Activated T-helper 1 cell treated with Interleukin-2 at 50 U/mL for 16 hours (primary cell): ENCODE data around the gene MYLK.
"Not testable (repeated sequence)": the region's sequence is repeated elsewhere in the genome, so short reads cannot be mapped to it uniquely, and the experiment has no call there.

Source experiments
- DNase-seq: peaks from one replicate; pipeline ENCODE4 v3.0.0-alpha.2; 2020; ENCODE audit warnings: low read depth

The MYLK gene, protein sequence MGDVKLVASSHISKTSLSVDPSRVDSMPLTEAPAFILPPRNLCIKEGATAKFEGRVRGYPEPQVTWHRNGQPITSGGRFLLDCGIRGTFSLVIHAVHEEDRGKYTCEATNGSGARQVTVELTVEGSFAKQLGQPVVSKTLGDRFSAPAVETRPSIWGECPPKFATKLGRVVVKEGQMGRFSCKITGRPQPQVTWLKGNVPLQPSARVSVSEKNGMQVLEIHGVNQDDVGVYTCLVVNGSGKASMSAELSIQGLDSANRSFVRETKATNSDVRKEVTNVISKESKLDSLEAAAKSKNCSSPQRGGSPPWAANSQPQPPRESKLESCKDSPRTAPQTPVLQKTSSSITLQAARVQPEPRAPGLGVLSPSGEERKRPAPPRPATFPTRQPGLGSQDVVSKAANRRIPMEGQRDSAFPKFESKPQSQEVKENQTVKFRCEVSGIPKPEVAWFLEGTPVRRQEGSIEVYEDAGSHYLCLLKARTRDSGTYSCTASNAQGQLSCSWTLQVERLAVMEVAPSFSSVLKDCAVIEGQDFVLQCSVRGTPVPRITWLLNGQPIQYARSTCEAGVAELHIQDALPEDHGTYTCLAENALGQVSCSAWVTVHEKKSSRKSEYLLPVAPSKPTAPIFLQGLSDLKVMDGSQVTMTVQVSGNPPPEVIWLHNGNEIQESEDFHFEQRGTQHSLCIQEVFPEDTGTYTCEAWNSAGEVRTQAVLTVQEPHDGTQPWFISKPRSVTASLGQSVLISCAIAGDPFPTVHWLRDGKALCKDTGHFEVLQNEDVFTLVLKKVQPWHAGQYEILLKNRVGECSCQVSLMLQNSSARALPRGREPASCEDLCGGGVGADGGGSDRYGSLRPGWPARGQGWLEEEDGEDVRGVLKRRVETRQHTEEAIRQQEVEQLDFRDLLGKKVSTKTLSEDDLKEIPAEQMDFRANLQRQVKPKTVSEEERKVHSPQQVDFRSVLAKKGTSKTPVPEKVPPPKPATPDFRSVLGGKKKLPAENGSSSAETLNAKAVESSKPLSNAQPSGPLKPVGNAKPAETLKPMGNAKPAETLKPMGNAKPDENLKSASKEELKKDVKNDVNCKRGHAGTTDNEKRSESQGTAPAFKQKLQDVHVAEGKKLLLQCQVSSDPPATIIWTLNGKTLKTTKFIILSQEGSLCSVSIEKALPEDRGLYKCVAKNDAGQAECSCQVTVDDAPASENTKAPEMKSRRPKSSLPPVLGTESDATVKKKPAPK (N-terminal part only)

DNA sequence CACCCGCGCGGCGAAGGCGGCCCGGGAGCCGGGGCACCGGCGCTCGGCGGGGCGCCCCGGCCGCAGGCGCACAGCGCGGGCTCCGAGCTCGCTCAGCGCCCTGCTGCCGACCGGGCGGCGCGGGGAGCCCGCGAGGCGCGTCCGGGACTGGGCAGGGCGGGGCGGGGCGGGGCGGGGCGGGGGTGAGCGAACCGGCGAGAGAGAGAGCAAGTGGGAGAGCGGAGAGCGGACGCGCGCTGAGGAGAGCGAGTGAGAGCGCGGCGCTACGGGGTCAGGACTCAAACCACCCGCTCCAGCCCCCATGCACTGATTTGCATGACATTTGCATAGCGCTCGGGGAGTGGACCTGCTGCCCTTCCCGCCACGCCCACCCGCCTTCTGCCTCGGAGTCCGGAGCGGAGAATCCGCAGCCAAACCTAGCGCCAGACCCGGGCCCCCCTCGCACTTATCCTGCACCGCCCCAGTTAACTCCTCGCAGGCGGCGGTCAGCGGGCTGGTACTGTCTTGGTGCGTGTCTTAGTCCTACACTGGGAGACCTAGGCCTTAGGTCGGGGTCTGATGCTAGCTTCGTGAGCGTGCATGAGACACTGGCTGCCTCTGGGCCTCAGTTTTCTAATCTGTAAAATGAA is at the start of gene MYLK:
MYLK (minus strand) TSS at position 130 of the 629 bp plus-strand sequence. CDS start 90,491 bp downstream, outside the sequence.
- DNase-seq = no peak

DNA sequence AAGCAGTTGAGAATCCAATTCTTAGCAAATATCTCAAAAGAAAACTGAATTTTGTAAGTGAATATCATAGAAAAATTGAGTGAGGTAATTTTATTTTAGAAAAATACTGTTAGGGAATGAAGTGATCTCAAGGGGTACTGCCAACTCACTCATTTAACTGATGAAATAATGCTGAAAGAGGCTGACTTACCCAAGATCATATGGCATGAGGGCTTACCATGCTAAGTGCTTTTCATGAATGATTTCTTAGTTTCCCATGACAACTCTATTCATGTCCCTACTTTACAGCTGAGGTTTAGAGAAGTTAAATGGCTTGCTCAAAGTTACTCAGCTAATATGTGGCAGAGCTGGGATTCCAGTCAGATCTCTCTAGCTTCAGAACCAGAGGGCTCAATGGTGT is 46.3 kb upstream of the MYLK start:
- DNase-seq = no peak

DNA sequence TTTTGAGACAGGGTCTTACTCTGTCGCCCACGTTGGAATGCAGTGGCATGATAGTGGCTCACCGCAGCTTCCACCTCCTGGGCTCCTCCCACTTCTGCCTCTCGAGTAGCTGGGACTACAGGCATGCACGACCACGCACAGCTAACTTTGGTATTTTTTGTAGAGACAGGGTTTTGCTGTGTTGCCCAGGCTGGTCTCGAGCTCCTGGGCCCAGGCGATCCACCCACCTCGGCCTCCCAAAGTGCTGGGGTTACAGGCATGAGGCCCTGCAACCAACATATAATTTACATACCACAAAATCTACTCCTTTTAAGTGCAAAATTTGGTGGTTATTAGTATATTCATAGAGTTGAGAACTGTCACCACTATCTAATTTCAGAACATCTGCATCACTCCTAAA is 45.2 kb upstream of the MYLK start:
- DNase-seq = no peak

DNA sequence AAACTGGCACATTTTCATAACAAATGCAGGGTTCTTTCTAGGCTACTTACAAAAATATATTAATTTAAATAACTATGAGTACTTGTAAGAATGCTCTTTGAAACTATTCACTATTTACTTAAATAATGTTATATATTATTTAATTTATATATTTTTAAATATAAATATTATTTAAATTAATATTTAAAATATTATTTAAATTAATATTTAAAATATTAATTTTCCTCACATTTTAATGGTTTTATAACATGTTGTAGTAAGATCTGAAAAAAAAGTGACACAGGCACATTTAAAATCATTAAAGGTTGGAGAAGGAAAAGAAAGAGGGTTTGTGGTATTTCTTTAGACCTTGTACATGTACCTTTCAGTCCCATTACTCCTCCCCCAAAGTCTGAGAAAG is 42.3 kb upstream of the MYLK start:
- DNase-seq = no peak

DNA sequence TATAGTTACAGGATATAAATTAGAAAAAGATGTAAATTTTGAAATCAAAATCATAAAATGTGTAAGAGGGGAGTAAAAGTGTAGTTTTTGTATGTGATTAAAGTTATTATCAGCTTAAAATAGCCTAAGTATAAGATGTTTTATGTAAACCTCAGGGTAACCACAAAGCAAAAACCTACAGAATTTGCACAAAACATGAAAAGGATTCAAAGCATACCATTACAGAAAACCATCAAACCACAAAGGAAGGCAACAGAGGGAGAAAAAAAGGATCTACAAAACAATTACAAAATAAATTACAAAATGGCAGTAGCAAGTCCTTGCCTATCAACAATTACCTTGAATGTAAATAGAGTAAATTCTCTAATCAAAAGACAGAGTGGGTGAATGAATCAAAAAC is 36.7 kb upstream of the MYLK start:
- no peak for DNase-seq

DNA sequence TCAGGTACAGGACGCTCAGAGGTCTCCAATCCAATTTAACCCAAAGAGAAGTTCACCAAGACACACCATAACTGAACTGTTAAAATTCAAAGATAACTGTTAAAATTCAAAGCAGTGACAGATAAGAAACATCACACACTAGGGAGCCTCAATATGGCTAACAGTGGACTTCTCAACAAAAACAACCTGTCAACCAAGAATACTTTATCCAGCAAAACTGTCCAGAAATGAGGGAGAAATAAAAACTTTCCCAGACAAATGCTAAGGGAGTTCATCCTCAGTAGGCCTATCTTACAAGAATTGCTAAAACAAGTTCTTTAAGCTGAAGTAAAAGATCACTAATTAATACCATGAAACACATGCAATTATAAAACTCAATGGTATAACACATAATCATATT is 36.3 kb upstream of the MYLK start:
- no peak for DNase-seq

DNA sequence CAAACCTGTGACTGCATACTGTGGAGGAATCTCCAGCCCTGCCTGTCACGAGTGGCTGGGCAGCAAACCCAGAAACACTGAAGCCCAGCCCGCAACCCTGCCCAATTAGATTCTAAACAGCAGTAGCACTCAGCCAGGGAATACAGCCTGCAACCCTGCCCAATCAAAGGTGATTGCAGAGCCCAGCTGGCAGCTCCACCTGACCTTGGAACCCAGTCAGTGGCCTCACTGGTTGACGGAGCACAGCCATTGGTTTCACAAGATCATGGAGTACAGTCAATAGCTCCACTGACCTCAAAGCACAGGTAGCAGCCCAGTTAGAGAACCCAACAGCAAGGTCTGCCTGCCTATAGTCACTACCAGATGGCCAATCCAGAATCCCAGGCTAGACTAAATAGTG is 35.2 kb upstream of the MYLK start:
- DNase-seq = no peak

DNA sequence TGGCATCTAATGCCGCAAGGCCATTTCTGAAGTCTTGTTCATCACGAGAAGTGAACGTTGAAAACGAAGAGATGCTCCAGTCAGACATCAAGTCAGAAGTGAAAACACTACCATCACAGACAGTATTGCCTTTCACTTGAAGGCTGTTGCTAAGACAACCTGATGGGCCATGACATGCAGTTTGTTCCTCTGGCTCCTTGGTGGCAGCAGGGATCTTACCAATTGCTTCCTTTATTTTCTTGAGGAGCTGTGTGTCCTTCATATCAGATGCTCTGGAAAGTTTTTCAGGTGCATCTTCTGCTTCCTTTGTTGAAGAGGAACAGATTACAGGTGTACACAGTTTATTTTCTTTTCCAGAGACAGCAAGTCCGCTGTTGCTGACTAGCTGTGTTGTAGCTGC is 30.7 kb upstream of the MYLK start:
- no peak for DNase-seq

DNA sequence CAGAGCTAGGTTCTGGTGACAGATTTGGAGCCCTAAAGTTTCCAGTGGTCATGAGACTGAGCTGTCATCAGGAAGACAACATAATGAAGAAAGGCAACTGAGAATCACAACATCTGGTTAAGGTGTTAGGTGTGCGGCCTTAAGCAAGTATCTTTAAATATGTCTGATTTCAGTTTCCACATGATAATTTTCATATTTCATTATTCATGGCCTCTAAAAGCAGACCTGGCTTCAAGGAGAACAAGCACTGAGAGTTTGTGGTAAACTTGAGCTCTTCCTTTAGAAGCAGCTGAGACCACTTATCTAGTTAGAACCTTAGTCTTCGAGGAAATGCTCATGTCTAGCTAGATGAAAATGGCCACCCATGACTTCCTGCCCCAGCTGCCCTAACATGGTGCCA is 25.7 kb upstream of the MYLK start:
- DNase-seq = no peak

DNA sequence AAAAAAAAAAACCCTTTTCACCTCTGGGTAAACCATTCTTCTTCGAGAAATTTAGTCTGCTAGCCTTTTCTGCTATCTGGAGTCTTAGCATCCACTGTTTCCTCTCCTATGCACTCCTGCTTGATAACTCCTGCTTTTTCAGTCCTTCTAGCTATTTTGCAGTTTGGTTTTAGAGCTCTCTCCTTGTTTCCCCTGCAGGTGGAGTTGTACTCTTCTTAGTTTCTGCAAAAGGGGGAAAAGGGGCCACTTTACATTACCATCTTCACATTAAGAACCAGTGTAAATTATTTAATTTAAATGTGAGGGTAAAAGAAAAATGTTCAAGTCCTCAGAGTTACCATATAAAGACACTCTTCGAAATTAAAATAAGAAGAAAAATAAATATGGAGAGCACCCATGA is 23.6 kb upstream of the MYLK start:
- DNase-seq = no peak

DNA sequence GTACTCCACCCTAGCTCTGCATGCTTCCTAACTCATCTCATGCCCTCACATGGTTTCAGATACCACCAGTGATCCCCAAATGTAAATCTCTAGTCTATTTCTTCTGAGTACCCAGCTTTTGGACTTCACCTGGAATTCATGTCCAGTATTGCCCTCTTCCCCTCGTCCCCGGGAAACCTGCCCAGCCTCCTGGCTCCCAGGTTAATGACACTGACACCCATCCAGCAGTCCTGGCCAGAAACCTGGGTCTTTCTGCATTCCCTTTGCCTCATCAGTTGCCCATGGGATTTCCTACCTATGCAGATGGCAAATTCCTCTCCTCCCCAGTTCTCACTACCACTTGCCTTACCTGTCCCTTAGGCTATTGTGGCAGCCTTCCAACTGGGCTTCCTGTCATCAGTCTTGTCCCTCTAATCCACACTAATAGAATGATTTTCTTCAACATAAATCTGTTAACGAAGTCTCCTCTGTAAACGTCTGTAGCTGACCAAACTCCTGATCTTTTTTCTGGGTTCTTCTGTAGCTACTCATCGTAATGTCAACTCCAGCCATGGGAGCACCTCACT is 15.3 kb upstream of the MYLK start:
- no peak for DNase-seq

DNA sequence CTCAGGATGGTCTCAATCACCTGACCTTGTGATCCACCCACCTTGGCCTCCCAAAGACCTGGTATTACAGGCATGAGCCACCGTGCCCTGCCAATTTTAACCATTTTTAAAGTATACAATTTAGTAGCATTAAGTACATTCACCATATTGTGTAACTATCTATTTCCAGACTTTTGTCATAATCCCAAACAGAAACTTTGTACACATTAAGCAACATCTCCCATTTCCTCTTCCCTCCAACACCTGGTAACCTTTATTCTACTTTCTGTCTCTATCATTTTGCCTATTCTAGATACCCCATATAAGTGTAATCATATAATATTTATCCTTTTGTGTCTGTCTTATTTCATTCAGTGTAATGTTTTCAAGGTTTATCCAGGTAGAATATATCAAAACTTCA is 8.9 kb upstream of the MYLK start:
- no peak for DNase-seq

DNA sequence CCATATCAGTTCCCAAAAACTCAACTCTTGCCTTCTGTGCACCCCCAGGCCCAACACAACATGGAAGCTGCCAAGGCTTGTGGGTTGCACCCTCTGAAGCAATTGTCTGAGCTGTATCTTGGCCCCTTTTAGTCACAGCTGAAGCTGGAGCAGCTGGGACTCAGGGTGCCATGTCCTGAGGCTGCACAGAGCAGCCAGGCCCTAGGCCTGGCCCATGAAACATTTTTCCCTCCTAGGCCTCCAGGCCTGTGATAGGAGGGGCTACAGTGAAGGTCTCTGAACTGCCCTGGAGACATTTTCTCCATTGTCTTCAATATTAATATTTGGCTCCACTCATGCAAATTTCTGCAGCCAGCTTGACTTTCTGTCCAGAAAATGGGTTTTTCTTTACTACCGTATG is 8.1 kb upstream of the MYLK start:
- DNase-seq = no peak

DNA sequence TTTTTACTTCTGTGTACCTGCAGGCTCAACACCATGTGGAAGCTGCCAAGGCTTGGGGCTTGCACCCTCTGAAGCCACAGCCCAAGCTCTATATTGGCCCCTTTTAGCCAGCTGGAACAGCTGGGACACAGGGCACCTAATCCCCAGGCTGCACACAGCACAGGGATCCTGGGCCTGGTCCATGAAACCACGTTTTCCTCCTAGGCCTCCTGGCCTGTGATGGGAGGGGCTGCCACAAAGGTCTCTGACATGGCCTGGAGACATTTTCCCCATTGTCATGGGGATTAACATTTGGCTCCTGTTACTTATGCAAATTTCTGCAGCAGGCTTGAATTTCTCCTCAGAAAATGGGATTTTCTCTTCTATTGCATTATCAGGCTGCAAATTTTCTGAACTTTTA is 6.9 kb upstream of the MYLK start:
- not testable (repeated sequence) for DNase-seq

DNA sequence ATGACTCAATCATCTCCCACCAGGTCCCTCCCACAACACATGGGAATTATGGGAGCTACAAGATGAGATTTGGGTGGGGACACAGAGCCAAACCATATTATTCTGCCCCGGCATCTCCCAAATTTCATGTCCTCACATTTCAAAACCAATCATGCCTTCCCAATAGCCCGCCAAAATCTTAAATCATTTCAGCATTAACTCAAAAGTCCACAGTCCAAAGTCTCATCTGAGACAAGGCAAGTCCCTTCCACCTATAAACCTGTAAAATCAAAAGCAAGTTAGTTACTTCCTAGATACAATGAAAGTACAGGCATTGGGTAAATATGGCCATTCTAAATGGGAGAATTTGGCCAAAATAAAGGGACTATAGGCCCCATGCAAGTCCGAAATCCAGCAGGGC is 6.0 kb upstream of the MYLK start:
- not testable (repeated sequence) for DNase-seq

DNA sequence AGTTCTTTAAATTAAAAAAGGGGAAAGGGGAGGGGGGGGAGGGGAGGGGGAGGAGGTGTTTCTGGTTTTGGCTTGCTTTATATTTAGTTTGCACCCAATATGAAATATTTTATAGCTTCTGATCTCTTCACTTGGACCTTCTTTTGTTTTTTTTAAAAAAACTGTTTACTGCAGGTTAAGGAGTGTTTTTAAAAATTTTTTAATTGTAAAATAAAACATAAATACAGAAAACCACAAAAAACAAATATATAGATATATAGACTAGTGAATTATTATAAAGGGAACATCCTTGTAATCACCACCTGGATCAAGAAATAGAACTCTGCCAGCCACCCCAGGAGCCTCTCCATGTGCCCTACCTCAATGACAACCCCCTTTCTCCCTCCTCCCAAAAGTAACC is 861 bp upstream of the MYLK start:
- DNase-seq = no peak

DNA sequence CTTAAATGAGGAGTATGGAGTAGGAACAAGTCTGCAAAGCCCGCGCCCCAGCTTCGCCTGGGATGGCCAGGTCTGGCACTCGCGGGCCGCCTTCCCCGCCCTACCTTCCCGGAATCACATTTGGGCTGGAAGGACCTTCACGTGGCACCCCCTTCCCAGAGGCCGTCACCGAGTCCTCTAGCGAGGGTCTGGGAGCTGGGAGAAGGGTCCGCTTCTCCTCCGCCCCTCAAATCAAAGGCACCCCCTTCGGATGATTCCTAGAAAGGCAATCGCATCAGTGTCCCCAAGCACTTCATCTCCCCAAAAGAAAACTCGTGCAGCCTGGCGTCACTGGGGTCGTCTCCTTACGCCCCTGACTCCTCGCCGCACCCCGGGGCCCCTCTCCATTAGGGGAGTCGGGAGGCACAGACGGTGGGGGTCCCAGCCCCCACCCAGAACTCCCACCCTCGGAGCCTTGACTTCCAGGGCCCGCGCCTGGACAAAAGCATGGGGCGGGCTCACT is 380 bp downstream of the MYLK start:
- DNase-seq = no peak

DNA sequence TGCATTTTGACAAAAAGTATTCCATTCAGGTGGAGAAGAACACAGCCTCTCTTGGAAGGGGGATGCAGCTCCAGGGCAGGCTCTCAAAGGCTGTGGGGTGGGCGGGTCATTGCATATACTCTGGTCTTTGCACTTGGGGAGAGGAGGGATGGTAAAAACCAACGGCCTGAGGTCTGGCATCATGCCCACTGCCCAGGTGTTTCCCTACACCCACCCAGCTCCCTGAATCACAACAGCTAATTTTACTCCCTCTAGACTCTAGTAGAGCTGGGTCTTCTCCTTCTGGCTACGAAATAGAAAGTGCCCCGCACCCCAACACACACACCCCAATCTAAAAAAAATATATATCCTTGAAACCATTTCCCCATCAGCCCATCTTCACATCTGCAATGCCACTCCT is 1.0 kb downstream of the MYLK start:
- DNase-seq = no peak

DNA sequence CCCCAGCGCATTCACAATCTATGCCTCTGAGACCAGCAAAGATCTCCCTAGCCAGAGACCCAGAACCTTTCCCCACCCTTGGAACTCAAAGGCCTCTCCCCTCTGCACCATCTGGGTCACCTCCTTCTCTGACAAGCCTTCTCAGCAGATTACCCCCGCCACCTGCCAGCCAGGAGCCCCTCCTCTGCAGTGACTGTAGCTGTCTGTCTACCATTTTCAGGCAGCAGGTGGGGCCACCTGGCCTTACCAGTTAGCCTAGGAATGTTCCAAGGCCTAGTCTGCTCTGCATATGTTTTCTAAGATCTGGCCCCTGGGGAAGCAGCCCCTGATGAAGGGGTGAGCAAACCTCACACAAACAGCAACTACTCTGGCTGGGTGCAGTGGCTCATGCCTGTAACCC is 2.4 kb downstream of the MYLK start:
- no peak for DNase-seq

DNA sequence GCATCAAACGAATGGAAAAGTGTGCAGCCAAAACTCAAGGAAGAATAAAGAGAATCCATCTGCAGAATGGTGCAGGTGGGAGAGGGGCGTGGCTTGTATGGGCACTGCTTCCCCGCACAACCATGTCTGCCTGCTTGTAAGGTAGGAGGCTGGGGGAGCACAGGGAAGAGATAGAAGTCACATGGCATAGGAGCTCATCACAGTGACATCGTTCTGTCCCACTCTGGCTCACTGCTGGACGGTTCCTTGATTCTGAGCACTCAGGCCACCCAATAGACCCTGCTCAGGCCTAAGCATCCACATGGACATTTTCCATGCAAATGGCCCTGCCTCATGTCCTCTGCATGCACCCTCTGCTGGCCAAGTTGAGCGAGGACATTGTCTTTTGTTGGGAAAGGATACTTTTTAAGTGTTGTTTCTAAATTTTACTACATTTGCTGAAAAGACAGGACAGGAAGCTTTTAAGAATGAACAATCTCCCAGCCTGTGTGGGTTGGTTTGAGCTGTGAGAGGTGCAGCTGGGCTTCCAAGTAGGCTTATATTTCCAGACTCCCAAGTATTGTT is 3.1 kb downstream of the MYLK start:
- DNase-seq = no peak

DNA sequence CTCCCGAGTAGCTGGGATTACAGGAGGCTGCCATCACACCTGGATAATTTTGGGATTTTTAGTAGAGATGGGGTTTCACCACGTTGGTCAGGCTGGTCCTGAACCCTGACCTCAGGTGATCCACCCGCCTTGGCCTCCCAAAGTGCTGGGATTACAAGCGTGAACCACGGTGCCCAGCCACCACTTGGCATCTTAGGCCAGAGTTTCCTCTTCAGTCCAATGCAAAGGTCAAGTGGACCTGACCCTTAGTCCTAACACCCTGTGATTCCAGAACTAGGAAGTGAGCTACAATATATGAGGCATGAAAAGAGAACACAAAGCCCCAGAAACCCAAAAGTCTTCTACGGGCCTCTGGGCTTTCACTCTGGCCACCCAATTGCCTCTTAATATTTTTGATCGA is 5.3 kb downstream of the MYLK start:
- no peak for DNase-seq
